K562 (cell line): ENCODE measurements around the gene ARMH4. TPM values are rescaled to one million over a fixed set of nuclear protein-coding genes. Genes with fewer than 3 reads are reported as not detected.

Source experiments
- ATAC-seq: fragments of 200-7000 bp; cut with Tn5 transposase; 3 replicates; pipeline ENCODE4 v1.9.1; 2020; ENCODE audit warnings: moderate library complexity
- BruUV-seq: library from RNA; stranded (reverse); fragments of 400-500 nt; replicated peaks from 2 replicates; lab custom pipeline; 2021; lab: Mats Ljungman, UMichigan
- CTCF ChIA-PET: fragments of 300-600 bp; formaldehyde crosslinking; extraction: SDS; loops from one replicate; lab custom pipeline; 2021; ENCODE audit warnings: low intra/inter-chr PET ratio; lab: Yijun Ruan, JAX
- POLR2A ChIA-PET: fragments of 300-600, 350-650 bp; sonication (Branson Sonifier 250); formaldehyde crosslinking; extraction: SDS; loops from one replicate; lab custom pipeline; 2021; ENCODE audit warnings: antibody characterized with exemption, inconsistent platforms; lab: Yijun Ruan, JAX
- DNase-seq, 4 experiments: peaks; one replicate each; pipeline versions ENCODE4 v3.0.0 to v3.0.0-alpha.2; 2011 to 2018; ENCODE audit warnings: low spot score in 3 of 4, mixed read lengths in 3 of 4; ENCODE audit errors: extremely low read depth in 1 of 4
- FAIRE-seq: peaks from 2 replicates; lab custom pipeline; 2011; peaks lifted over from hg19 to GRCh38; lab: Jason Lieb, UNC
- H2AFZ ChIP-seq: 2 replicates; pipeline ENCODE4 v1.6.0; 2011; ENCODE audit warnings: low read depth, low read length, control low read depth, inconsistent platforms
- H3K27ac ChIP-seq: fragments of 200-600 bp; 3 replicates; pipeline ENCODE4 v1.8.0; 2011; ENCODE audit warnings: low read depth, mild to moderate bottlenecking, control low read depth, inconsistent platforms, low read length, moderate library complexity, mixed read lengths; ENCODE audit errors: extremely low read depth
- H3K27me3 ChIP-seq, 2 experiments: fragments of 300-600 bp in 1 of 2; 2 replicates in 1 of 2; 3 replicates in 1 of 2; pipeline versions ENCODE4 v1.6.0 to v1.8.0; 2011; ENCODE audit warnings: inconsistent platforms in 2 of 2, low read length in 2 of 2, mild to moderate bottlenecking in 1 of 2, mixed read lengths in 1 of 2, moderate library complexity in 1 of 2; ENCODE audit not compliant: control insufficient read depth in 2 of 2, insufficient read depth in 2 of 2
- H3K36me3 ChIP-seq: fragments of 300-600 bp; 3 replicates; pipeline ENCODE4 v1.8.0; 2011; ENCODE audit warnings: mild to moderate bottlenecking, low read length, inconsistent platforms; ENCODE audit not compliant: control insufficient read depth, insufficient read depth
- H3K4me1 ChIP-seq, 2 experiments: fragments of 200-600 bp in 1 of 2; replicated peaks in 1 of 2; 2 replicates in 1 of 2; 3 replicates in 1 of 2; pipeline versions ENCODE4 v1.5.1 to v1.8.0; 2011; ENCODE audit warnings: inconsistent platforms in 2 of 2, low read length in 2 of 2, mild to moderate bottlenecking in 1 of 2, mixed read lengths in 1 of 2, moderate library complexity in 1 of 2; ENCODE audit not compliant: control insufficient read depth in 2 of 2, insufficient read depth in 2 of 2
- H3K4me2 ChIP-seq: 2 replicates; pipeline ENCODE4 v1.6.1; 2011; ENCODE audit warnings: low read length, control low read depth, inconsistent platforms, mixed read lengths; ENCODE audit not compliant: insufficient read depth
- H3K4me3 ChIP-seq: fragments of 200-600 bp; sonication (generic), shearing (Covaris generic); 2 replicates; pipeline ENCODE4 v1.5.1; 2016; ENCODE audit warnings: control low read depth, inconsistent platforms
- H3K79me2 ChIP-seq: fragments of 200-600 bp; 3 replicates; pipeline ENCODE4 v1.8.0; 2011; ENCODE audit warnings: low read length, inconsistent platforms; ENCODE audit not compliant: control insufficient read depth, insufficient read depth
- H3K9ac ChIP-seq, 2 experiments: 2 replicates each; pipeline versions ENCODE4 v1.6.0 to v1.6.1; 2011; ENCODE audit warnings: low read depth in 2 of 2, low read length in 2 of 2, control low read depth in 1 of 2, inconsistent platforms in 1 of 2, mild to moderate bottlenecking in 1 of 2, mixed read lengths in 1 of 2; ENCODE audit not compliant: insufficient read depth in 1 of 2
- H3K9me1 ChIP-seq: one replicate; pipeline ENCODE4 v1.6.0; 2011; ENCODE audit warnings: inconsistent platforms, mild to moderate bottlenecking, low read length, moderate library complexity; ENCODE audit not compliant: control insufficient read depth, insufficient read depth
- H3K9me3 ChIP-seq: replicated peaks from 2 replicates; pipeline ENCODE4 v1.5.1; 2011; ENCODE audit warnings: low read depth, low read length, inconsistent platforms; ENCODE audit not compliant: control insufficient read depth, insufficient read depth
- H4K20me1 ChIP-seq: replicated peaks from 2 replicates; pipeline ENCODE4 v1.6.1; 2011; ENCODE audit warnings: low read length, inconsistent platforms, mixed read lengths; ENCODE audit not compliant: control insufficient read depth, insufficient read depth
- HSF4 ChIP-seq: fragments of 250-450 bp; sonication (Bioruptor Pico); IDR thresholded peaks from 2 replicates; pipeline ENCODE4 v2.1.2; 2022; ENCODE audit warnings: mild to moderate bottlenecking, moderate library complexity, borderline replicate concordance
- KAT2B ChIP-seq: IDR thresholded peaks from one replicate; pipeline ENCODE4 v1.6.1; 2012; ENCODE audit warnings: low read depth, mild to moderate bottlenecking, control low read depth, inconsistent platforms, low read length, moderate library complexity
- SMARCB1 ChIP-seq: IDR thresholded peaks from 2 replicates; pipeline ENCODE4 v1.6.1; 2011; ENCODE audit warnings: improper control_type of control experiment, low read depth; ENCODE audit not compliant: insufficient read length
- TEAD4 ChIP-seq, 2 experiments: sonication (generic) in 1 of 2; formaldehyde crosslinking in 1 of 2; IDR thresholded peaks; 2 replicates each; pipeline versions ENCODE4 v1.6.1 to v1.8.0; 2012 to 2022; ENCODE audit warnings: borderline replicate concordance in 1 of 2, inconsistent platforms in 1 of 2, low read length in 1 of 2, mild to moderate bottlenecking in 1 of 2, missing genetic modification reagents in 1 of 2
- TGIF2 ChIP-seq: sonication (generic); formaldehyde crosslinking; IDR thresholded peaks from 2 replicates; pipeline ENCODE4 v1.8.1; 2022; ENCODE audit warnings: mild to moderate bottlenecking, missing genetic modification reagents, moderate library complexity
- ZNF668 ChIP-seq: fragments of 250-450 bp; sonication (Bioruptor Pico); IDR thresholded peaks from 2 replicates; pipeline ENCODE4 v1.8.0; 2022; ENCODE audit warnings: mild to moderate bottlenecking, inconsistent platforms
- ZNF780A ChIP-seq: fragments of 250-450 bp; sonication (Bioruptor Pico); IDR thresholded peaks from 2 replicates; pipeline ENCODE4 v1.5.0; 2021; ENCODE audit warnings: mild to moderate bottlenecking
- WGBS: fragments of 100-300 bp; shearing (Covaris generic); methylation state at CpG from one replicate; pipeline ENCODE4 v1.1.6; 2016; ENCODE audit warnings: low coverage, mixed read lengths; ENCODE audit not compliant: insufficient coverage; ENCODE audit errors: missing lambda C conversion rate; 5-methylcytosine and 5-hydroxymethylcytosine counted together
- in situ Hi-C: fragments of 300-500 bp; cut with MboI; formaldehyde crosslinking; loops from 4 replicates; pipeline ENCODE4 v1.15.0; 2018; ENCODE audit warnings: inconsistent platforms, mixed read lengths
- intact Hi-C: fragments of 100-400 bp; cut with micrococcal nuclease; formaldehyde crosslinking; loops from 2 replicates; pipeline ENCODE4 v1.14.2; 2022
- polyA plus RNA-seq, 8 experiments: library from polyadenylated mRNA; depleted of rRNA in 4 of 8; stranded (reverse) in 5 of 8; unstranded in 3 of 8; fragments of >200 nt; fragmentation: Nextera tagmentation in 2 of 8; fragmentation: Illumina TruSeq in 1 of 8; extraction: Ambion mirVana in 2 of 8; extraction: Trizol in 1 of 8; gene quantifications; 2 replicates each; pipeline versions ENCODE4 v1.2.1 to v1.2.3, GENCODE V29; 2011 to 2014; ENCODE audit warnings: inconsistent platforms in 1 of 8, missing spikeins in 1 of 8
- total RNA-seq, 7 experiments: library from RNA; depleted of rRNA in 6 of 7; stranded (reverse); fragments of >200 nt in 6 of 7; fragmentation: Illumina TruSeq in 2 of 7; extraction: Trizol in 2 of 7; gene quantifications; 2 replicates each; pipeline versions ENCODE4 v1.2.1 to v1.2.3, GENCODE V29; 2011 to 2021; ENCODE audit warnings: low replicate concordance in 1 of 7
- TF ChIP-seq, protein P1 (sequence below): fragments of 250-450 bp; sonication (Bioruptor Pico); IDR thresholded peaks from 2 replicates; pipeline ENCODE4 v1.6.1; 2021; ENCODE audit warnings: mild to moderate bottlenecking
- TF ChIP-seq, protein P2 (sequence below): sonication (generic); formaldehyde crosslinking; IDR thresholded peaks from 2 replicates; pipeline ENCODE4 v1.8.1; 2023; ENCODE audit warnings: mild to moderate bottlenecking, missing genetic modification reagents

The ARMH4 gene
- total and polyA plus RNA-seq, 9 of the 15 experiments (the other 6 are each of a cell fraction or from before 2014, with no cell fraction given): 0.06 to 0.98 (median 0.07) TPM; not detected in 2

DNA sequence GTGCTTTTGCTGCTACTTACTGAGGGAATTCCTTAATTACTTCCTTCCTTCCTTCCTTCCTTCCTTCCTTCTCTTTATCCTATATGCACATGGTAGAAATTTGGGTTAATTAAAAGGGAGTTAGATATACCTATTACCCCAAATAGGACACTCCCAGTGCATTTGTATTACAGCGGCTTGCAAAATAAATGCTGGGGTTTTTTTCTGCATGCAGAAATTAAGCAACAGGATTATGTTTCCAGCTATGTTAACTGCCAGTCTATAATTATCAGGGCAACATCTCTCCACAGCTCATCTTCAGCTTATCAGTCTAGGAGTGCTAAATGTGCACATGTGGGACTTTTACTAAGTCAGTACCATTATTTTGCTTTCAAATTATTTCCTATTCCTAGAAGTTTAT lies 153.2 kb downstream of the ARMH4 start:
- ChIA-PET CTCF (no interaction called here), POLR2A (no interaction called here)
- H3K9me3 ChIP-seq: no peaks in the 10 kb centered on the region
- WGBS: 0% methylated on average over 1 of the region's 1 CpG
- H3K9ac ChIP-seq: no peak overlapping the region
- no peak for TF ChIP-seq HSF4
- TF ChIP-seq TEAD4 (IDR thresholded peaks at IDR 0.05; ENCODE audit: low read length): no peak
- TF ChIP-seq TEAD4 (CRISPR knock-in tag; IDR thresholded peaks at IDR 0.05; ENCODE audit: borderline replicate concordance): no peak
- no peak for TF ChIP-seq KAT2B
- TF ChIP-seq, protein P1, sequence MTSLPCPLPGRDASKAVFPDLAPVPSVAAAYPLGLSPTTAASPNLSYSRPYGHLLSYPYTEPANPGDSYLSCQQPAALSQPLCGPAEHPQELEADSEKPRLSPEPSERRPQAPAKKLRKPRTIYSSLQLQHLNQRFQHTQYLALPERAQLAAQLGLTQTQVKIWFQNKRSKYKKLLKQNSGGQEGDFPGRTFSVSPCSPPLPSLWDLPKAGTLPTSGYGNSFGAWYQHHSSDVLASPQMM (CRISPR knock-in tag): no peak
- no peak for TF ChIP-seq TGIF2 (CRISPR knock-in tag)
- TF ChIP-seq SMARCB1: no peak
- TF ChIP-seq ZNF668 (CRISPR knock-in tag): no peak
- TF ChIP-seq, protein P2, sequence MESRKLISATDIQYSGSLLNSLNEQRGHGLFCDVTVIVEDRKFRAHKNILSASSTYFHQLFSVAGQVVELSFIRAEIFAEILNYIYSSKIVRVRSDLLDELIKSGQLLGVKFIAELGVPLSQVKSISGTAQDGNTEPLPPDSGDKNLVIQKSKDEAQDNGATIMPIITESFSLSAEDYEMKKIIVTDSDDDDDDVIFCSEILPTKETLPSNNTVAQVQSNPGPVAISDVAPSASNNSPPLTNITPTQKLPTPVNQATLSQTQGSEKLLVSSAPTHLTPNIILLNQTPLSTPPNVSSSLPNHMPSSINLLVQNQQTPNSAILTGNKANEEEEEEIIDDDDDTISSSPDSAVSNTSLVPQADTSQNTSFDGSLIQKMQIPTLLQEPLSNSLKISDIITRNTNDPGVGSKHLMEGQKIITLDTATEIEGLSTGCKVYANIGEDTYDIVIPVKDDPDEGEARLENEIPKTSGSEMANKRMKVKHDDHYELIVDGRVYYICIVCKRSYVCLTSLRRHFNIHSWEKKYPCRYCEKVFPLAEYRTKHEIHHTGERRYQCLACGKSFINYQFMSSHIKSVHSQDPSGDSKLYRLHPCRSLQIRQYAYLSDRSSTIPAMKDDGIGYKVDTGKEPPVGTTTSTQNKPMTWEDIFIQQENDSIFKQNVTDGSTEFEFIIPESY (CRISPR knock-in tag): no peak
- TF ChIP-seq ZNF780A (CRISPR knock-in tag): no peak
- no peak overlapping the region for H3K27ac ChIP-seq
- H3K4me2 ChIP-seq: no peak overlapping the region
- no peaks in the 10 kb centered on the region for H4K20me1 ChIP-seq
- DNase-seq: no peak
- H3K4me1 ChIP-seq: no peaks in the 10 kb centered on the region
- no peaks in the 10 kb centered on the region for H3K79me2 ChIP-seq
- no peak overlapping the region for H2AFZ ChIP-seq
- no peak overlapping the region for H3K4me3 ChIP-seq
- intact Hi-C loops (no loop called here), in situ Hi-C loops (no loop called here)
- H3K36me3 ChIP-seq: no peaks in the 10 kb centered on the region
- no TSS peak for BruUV-seq
- H3K27me3 ChIP-seq: no peaks in the 10 kb centered on the region
- ATAC-seq: no peak
- no peak for FAIRE-seq
- no peaks in the 10 kb centered on the region for H3K9me1 ChIP-seq
